Activated CD4-positive, alpha-beta memory T cell treated with anti-CD3 and anti-CD28 coated beads for 36 hours (primary cell): Measurements from ENCODE around the gene TLL1. TPM values are rescaled to one million over a fixed set of nuclear protein-coding genes. Genes with fewer than 3 reads are reported as not detected.

Experiments used
- CTCF ChIA-PET: fragments of 350-600 bp; sonication (Branson Sonifier 250); formaldehyde crosslinking; loops from one replicate; lab custom pipeline; 2021; ENCODE audit warnings: antibody characterized with exemption, inconsistent platforms; lab: Charles Lee
- POLR2A ChIA-PET: fragments of 350-600 bp; sonication (Branson Sonifier 250); formaldehyde crosslinking; loops from one replicate; lab custom pipeline; 2021; ENCODE audit warnings: antibody characterized with exemption; lab: Charles Lee
- DNase-seq: peaks from one replicate; pipeline ENCODE4 v3.0.0-alpha.2; 2020
- H3K27ac Mint-ChIP-seq: one replicate; pipeline ENCODE4 v1.8.0; 2021; ENCODE audit warnings: mixed read lengths
- H3K27me3 Mint-ChIP-seq: one replicate; pipeline ENCODE4 v1.8.0; 2021; ENCODE audit warnings: mixed read lengths
- H3K36me3 Mint-ChIP-seq: one replicate; pipeline ENCODE4 v1.8.0; 2021; ENCODE audit warnings: mixed read lengths
- H3K4me1 Mint-ChIP-seq: one replicate; pipeline ENCODE4 v1.8.0; 2021; ENCODE audit warnings: low read depth, mixed read lengths
- H3K4me3 Mint-ChIP-seq: one replicate; pipeline ENCODE4 v1.8.0; 2021; ENCODE audit warnings: mild to moderate bottlenecking, mixed read lengths
- H3K9me3 Mint-ChIP-seq: one replicate; pipeline ENCODE4 v1.8.0; 2021; ENCODE audit warnings: mixed read lengths
- intact Hi-C: fragments of 100-400 bp; cut with micrococcal nuclease; formaldehyde crosslinking; loops from one replicate; pipeline ENCODE4 v1.15.1; 2023
- total RNA-seq, 2 experiments: library from RNA; stranded (reverse); gene quantifications; one replicate each; pipeline ENCODE4 v1.2.3, GENCODE V29; 2021

TLL1 gene
- total RNA-seq, 2 experiments from 2014 or later, result not detected

GRCh38 chr4:165866019-165866650 lies 6.9 kb upstream of the TLL1 start:
- no peak overlapping the region for H3K4me3 Mint-ChIP-seq
- no peaks in the 10 kb centered on the region for H3K9me3 Mint-ChIP-seq
- H3K4me1 Mint-ChIP-seq, result no peaks in the 10 kb centered on the region
- CTCF ChIA-PET, result no interaction called here
- POLR2A ChIA-PET, result no interaction called here
- DNase-seq, result no peak
- no peaks in the 10 kb centered on the region for H3K36me3 Mint-ChIP-seq
- intact Hi-C loops, result no loop called here
- peaks cover 3% of the 10 kb centered on the region for H3K27me3 Mint-ChIP-seq
- no peak overlapping the region for H3K27ac Mint-ChIP-seq

GRCh38 chr4:165867961-165868360 lies 5.1 kb upstream of the TLL1 start:
- intact Hi-C loops, result no loop called here
- no peak overlapping the region for H3K4me3 Mint-ChIP-seq
- CTCF ChIA-PET, result no interaction called here
- no peak overlapping the region for H3K27ac Mint-ChIP-seq
- no peak for DNase-seq
- peaks cover 10% of the 10 kb centered on the region for H3K27me3 Mint-ChIP-seq
- H3K9me3 Mint-ChIP-seq, result no peaks in the 10 kb centered on the region
- POLR2A ChIA-PET, result no interaction called here
- H3K4me1 Mint-ChIP-seq, result peaks cover 6% of the 10 kb centered on the region
- H3K36me3 Mint-ChIP-seq, result no peaks in the 10 kb centered on the region

GRCh38 chr4:165873298-165874071 lies 448 bp downstream of the TLL1 start:
- H3K9me3 Mint-ChIP-seq, result no peaks in the 10 kb centered on the region
- CTCF ChIA-PET, result no interaction called here
- peaks cover 44% of the 10 kb centered on the region for H3K27me3 Mint-ChIP-seq
- peaks cover 18% of the 10 kb centered on the region for H3K4me1 Mint-ChIP-seq
- no peak overlapping the region for H3K27ac Mint-ChIP-seq
- intact Hi-C loops, result no loop called here
- H3K36me3 Mint-ChIP-seq, result no peaks in the 10 kb centered on the region
- no peak for DNase-seq
- POLR2A ChIA-PET, result no interaction called here
- peak overlapping the region; percentile 16 for H3K4me3 Mint-ChIP-seq

- DNase-seq, result no peak
- POLR2A ChIA-PET, result no interaction called here
- Mint-ChIP-seq H3K4me1 (peaks cover 18% of the 10 kb centered on the region), H3K27me3 (peaks cover 44% of the 10 kb centered on the region), H3K36me3 (no peaks in the 10 kb centered on the region), H3K9me3 (no peaks in the 10 kb centered on the region), H3K27ac (no peak overlapping the region), H3K4me3 (no peak overlapping the region)
- CTCF ChIA-PET, result no interaction called here
- intact Hi-C loops, result no loop called here
Observed at GRCh38 chr4:165874072-165874790, 1.2 kb downstream of the TLL1 start.

GRCh38 chr4:165874791-165875371 lies 1.8 kb downstream of the TLL1 start:
- no peaks in the 10 kb centered on the region for H3K9me3 Mint-ChIP-seq
- peaks cover 18% of the 10 kb centered on the region for H3K4me1 Mint-ChIP-seq
- no peak overlapping the region for H3K27ac Mint-ChIP-seq
- CTCF ChIA-PET, result no interaction called here
- no peak overlapping the region for H3K4me3 Mint-ChIP-seq
- no peak for DNase-seq
- POLR2A ChIA-PET, result no interaction called here
- intact Hi-C loops, result no loop called here
- H3K27me3 Mint-ChIP-seq, result peaks cover 44% of the 10 kb centered on the region
- H3K36me3 Mint-ChIP-seq, result no peaks in the 10 kb centered on the region

- ChIA-PET CTCF (no interaction called here), POLR2A (no interaction called here)
- peaks cover 42% of the 10 kb centered on the region for H3K27me3 Mint-ChIP-seq
- intact Hi-C loops, result no loop called here
- H3K9me3 Mint-ChIP-seq, result no peaks in the 10 kb centered on the region
- no peak overlapping the region for H3K27ac Mint-ChIP-seq
- no peaks in the 10 kb centered on the region for H3K36me3 Mint-ChIP-seq
- peaks cover 18% of the 10 kb centered on the region for H3K4me1 Mint-ChIP-seq
- DNase-seq, result no peak
- H3K4me3 Mint-ChIP-seq, result no peak overlapping the region
Observed at GRCh38 chr4:165875446-165875845, 2.4 kb downstream of the TLL1 start.

- ChIA-PET POLR2A (no interaction called here), CTCF (no interaction called here)
- no peak for DNase-seq
- Mint-ChIP-seq H3K9me3 (no peaks in the 10 kb centered on the region), H3K27me3 (peaks cover 41% of the 10 kb centered on the region), H3K27ac (no peak overlapping the region), H3K4me3 (no peak overlapping the region), H3K4me1 (peaks cover 18% of the 10 kb centered on the region), H3K36me3 (no peaks in the 10 kb centered on the region)
- intact Hi-C loops, result no loop called here
Observed at GRCh38 chr4:165877286-165877685, 4.2 kb downstream of the TLL1 start.

GRCh38 chr4:165879641-165880040 lies 6.6 kb downstream of the TLL1 start:
- peaks cover 19% of the 10 kb centered on the region for H3K27me3 Mint-ChIP-seq
- no peak overlapping the region for H3K4me3 Mint-ChIP-seq
- H3K9me3 Mint-ChIP-seq, result no peaks in the 10 kb centered on the region
- ChIA-PET POLR2A (no interaction called here), CTCF (no interaction called here)
- no peaks in the 10 kb centered on the region for H3K4me1 Mint-ChIP-seq
- intact Hi-C loops, result no loop called here
- no peak for DNase-seq
- no peaks in the 10 kb centered on the region for H3K36me3 Mint-ChIP-seq
- no peak overlapping the region for H3K27ac Mint-ChIP-seq

GRCh38 chr4:165894159-165894558 lies 21.1 kb downstream of the TLL1 start:
- Mint-ChIP-seq H3K9me3 (peaks cover 22% of the 10 kb centered on the region), H3K4me1 (no peaks in the 10 kb centered on the region), H3K27me3 (no peaks in the 10 kb centered on the region), H3K36me3 (no peaks in the 10 kb centered on the region), H3K4me3 (no peak overlapping the region), H3K27ac (no peak overlapping the region)
- ChIA-PET CTCF (no interaction called here), POLR2A (no interaction called here)
- intact Hi-C loops, result no loop called here
- no peak for DNase-seq

GRCh38 chr4:165905405-165906027 lies 32.5 kb downstream of the TLL1 start:
- Mint-ChIP-seq H3K27ac (no peak overlapping the region), H3K36me3 (no peaks in the 10 kb centered on the region), H3K9me3 (no peaks in the 10 kb centered on the region), H3K27me3 (no peaks in the 10 kb centered on the region), H3K4me3 (no peak overlapping the region), H3K4me1 (no peaks in the 10 kb centered on the region)
- ChIA-PET CTCF (no interaction called here), POLR2A (no interaction called here)
- DNase-seq, result no peak
- intact Hi-C loops, result no loop called here

- POLR2A ChIA-PET, result no interaction called here
- Mint-ChIP-seq H3K36me3 (no peaks in the 10 kb centered on the region), H3K4me1 (no peaks in the 10 kb centered on the region), H3K9me3 (no peaks in the 10 kb centered on the region), H3K4me3 (no peak overlapping the region), H3K27ac (no peak overlapping the region), H3K27me3 (no peaks in the 10 kb centered on the region)
- intact Hi-C loops, result no loop called here
- DNase-seq, result no peak
- CTCF ChIA-PET, result no interaction called here
Observed at GRCh38 chr4:165906272-165906671, 33.2 kb downstream of the TLL1 start.

- intact Hi-C loops, result no loop called here
- H3K36me3 Mint-ChIP-seq, result no peaks in the 10 kb centered on the region
- no peaks in the 10 kb centered on the region for H3K27me3 Mint-ChIP-seq
- H3K9me3 Mint-ChIP-seq, result no peaks in the 10 kb centered on the region
- H3K27ac Mint-ChIP-seq, result no peak overlapping the region
- H3K4me3 Mint-ChIP-seq, result no peak overlapping the region
- ChIA-PET CTCF (no interaction called here), POLR2A (no interaction called here)
- H3K4me1 Mint-ChIP-seq, result no peaks in the 10 kb centered on the region
- no peak for DNase-seq
Observed at GRCh38 chr4:165909947-165910346, 36.9 kb downstream of the TLL1 start.
